Kidney (tissue), 14 donors: Measurements from ENCODE around the gene ISX. TPM values are rescaled to one million over a fixed set of nuclear protein-coding genes. Genes with fewer than 3 reads are reported as not detected.
A peak's percentile ranks its signal among the peaks of the same experiment; 100 is the strongest.

Experiments used
- DNase-seq, 5 donors: peaks; one replicate each; pipeline ENCODE4 v3.0.0-alpha.2; 2013 to 2020
- FAIRE-seq: peaks from 2 replicates; lab custom pipeline; 2012; peaks lifted over from hg19 to GRCh38; lab: Jason Lieb, UNC
- H3K27ac ChIP-seq, 2 donors: one replicate each; pipeline ENCODE4 v1.7.0; 2013; ENCODE audit warnings: low read depth in 2 of 2, low read length in 2 of 2, inconsistent platforms in 1 of 2
- H3K27me3 ChIP-seq: one replicate; pipeline ENCODE4 v1.7.1; 2013; ENCODE audit warnings: low read length, inconsistent platforms; ENCODE audit not compliant: control insufficient read depth, insufficient read depth
- H3K36me3 ChIP-seq, 3 donors: one replicate each; pipeline versions ENCODE4 v1.7.0 to v1.7.1; 2013; ENCODE audit warnings: low read length in 3 of 3, control low read depth in 1 of 3, inconsistent platforms in 1 of 3; ENCODE audit not compliant: insufficient read depth in 3 of 3, control insufficient read depth in 2 of 3
- H3K4me1 ChIP-seq, 3 donors: one replicate each; pipeline versions ENCODE4 v1.7.0 to v1.7.1; 2013; ENCODE audit warnings: low read length in 3 of 3, inconsistent platforms in 1 of 3, low read depth in 1 of 3; ENCODE audit not compliant: control insufficient read depth in 2 of 3, insufficient read depth in 2 of 3
- H3K4me3 ChIP-seq, 3 donors: one replicate each; pipeline versions ENCODE4 v1.7.0 to v1.8.1; 2013; ENCODE audit warnings: low read length in 3 of 3, control low read depth in 1 of 3, inconsistent platforms in 1 of 3
- H3K9ac ChIP-seq, 3 donors: one replicate each; pipeline versions ENCODE4 v1.7.0 to v1.7.1; 2013; ENCODE audit warnings: low read length in 3 of 3, control low read depth in 1 of 3, inconsistent platforms in 1 of 3
- H3K9me3 ChIP-seq, 3 donors: one replicate each; pipeline versions ENCODE4 v1.7.0 to v1.7.1; 2013; ENCODE audit warnings: low read length in 3 of 3, control low read depth in 1 of 3, inconsistent platforms in 1 of 3; ENCODE audit not compliant: control insufficient read depth in 2 of 3, insufficient read depth in 1 of 3
- CTCF ChIP-seq: IDR thresholded peaks from 3 replicates; pipeline ENCODE4 v1.5.1; 2012; ENCODE audit warnings: mild to moderate bottlenecking, moderate library complexity, borderline replicate concordance; ENCODE audit not compliant: insufficient read depth; ENCODE audit errors: extremely low read depth
- intact Hi-C: fragments of 100-400 bp; cut with DNase I; formaldehyde crosslinking; loops from one replicate; pipeline ENCODE4 v1.11.1; 2022
- polyA plus RNA-seq: library from polyadenylated mRNA; stranded (reverse); fragments of 350-450 nt; fragmentation: Illumina TruSeq; extraction: RNeasy Lipid Tissue Mini Kit (QIAGEN cat#74804); gene quantifications from one replicate; pipeline ENCODE4 v1.2.3, GENCODE V29; 2014; ENCODE audit warnings: low read depth, low replicate concordance; ENCODE audit not compliant: insufficient read depth
- total RNA-seq: library from RNA; stranded (reverse); fragmentation: NEBNext Ultra II Directional; extraction: Animal tissue kit (Norgen Biotek cat#: 25700); gene quantifications from one replicate; pipeline ENCODE4 v1.2.1, GENCODE V29; 2021
- donor health status: control.
- donor health status: control.
- donor health status: control.
- donor health status: control.
- donor health status: control.
- donor health status: DM: yes; HTN: yes; CAD: no.
- donor health status: Normal renal cell carcinoma (clear cell type).

Gene ISX
- total and polyA plus RNA-seq, 2 donors from 2014 or later: not detected

GRCh38 chr22:35039625-35040024 is 26.3 kb upstream of the ISX start:
- intact Hi-C loops: no loop called here
- Histone ChIP-seq H3K9me3 (no peaks in the 10 kb centered on the region), H3K4me3 (no peak overlapping the region), H3K36me3 (no peaks in the 10 kb centered on the region), H3K4me1 (no peaks in the 10 kb centered on the region), H3K27me3 (no peaks in the 10 kb centered on the region), H3K27ac (no peak overlapping the region), H3K9ac (no peak overlapping the region)
- no peak for TF ChIP-seq CTCF
- FAIRE-seq (no peak), DNase-seq (peak in 4 of 5 donors; percentile 77 to 90 (median 82))

- no peak for FAIRE-seq
Measured at GRCh38 chr22:35043252-35043933, 22.6 kb upstream of the ISX start.

GRCh38 chr22:35043934-35044319 is 22.0 kb upstream of the ISX start:
- Histone ChIP-seq H3K27ac (no peak overlapping the region), H3K36me3 (no peaks in the 10 kb centered on the region), H3K9ac (no peak overlapping the region), H3K4me1 (no peaks in the 10 kb centered on the region), H3K27me3 (no peaks in the 10 kb centered on the region), H3K9me3 (no peaks in the 10 kb centered on the region), H3K4me3 (no peak overlapping the region)
- FAIRE-seq (no peak), DNase-seq (no peak)
- no peak for TF ChIP-seq CTCF
- intact Hi-C loops: no loop called here

More at GRCh38 chr22:35043252-35043933, 22.6 kb upstream of the ISX start:
- no peak overlapping the region for H3K4me3 ChIP-seq
- intact Hi-C loops: no loop called here
- H3K36me3 ChIP-seq: no peaks in the 10 kb centered on the region
- H3K27ac ChIP-seq: no peak overlapping the region
- no peak for TF ChIP-seq CTCF
- H3K9ac ChIP-seq: no peak overlapping the region
- no peaks in the 10 kb centered on the region for H3K4me1 ChIP-seq
- no peaks in the 10 kb centered on the region for H3K9me3 ChIP-seq
- H3K27me3 ChIP-seq: no peaks in the 10 kb centered on the region
- DNase-seq: no peak
